Sigmoid colon (tissue), 4 donors: Measurements from ENCODE around the gene SFTPA1.

ENCODE experiments used
- EP300 ChIP-seq, 4 donors: sonication (generic); formaldehyde crosslinking; IDR thresholded peaks; one replicate each; pipeline ENCODE4 v1.6.1; 2017; ENCODE audit warnings: antibody characterized with exemption in 4 of 4
- POLR2A ChIP-seq, 2 donors: fragments of 450-650 bp; IDR thresholded peaks; one replicate each; pipeline ENCODE4 v1.6.1; 2016; ENCODE audit warnings: antibody characterized with exemption in 2 of 2, mild to moderate bottlenecking in 2 of 2, moderate library complexity in 2 of 2
- POLR2AphosphoS5 ChIP-seq, 4 donors: sonication (generic); formaldehyde crosslinking; IDR thresholded peaks; one replicate each; pipeline ENCODE4 v1.6.1; 2017; ENCODE audit warnings: antibody characterized with exemption in 4 of 4
- TF ChIP-seq, protein P1 (sequence below), 4 experiments: fragments of 450-650 bp in 3 of 4; fragments of 200-600 bp in 1 of 4; IDR thresholded peaks; one replicate each; pipeline ENCODE4 v1.5.1; 2016 to 2019; ENCODE audit warnings: antibody characterized with exemption in 4 of 4, mild to moderate bottlenecking in 3 of 4, moderate library complexity in 2 of 4

DNA sequence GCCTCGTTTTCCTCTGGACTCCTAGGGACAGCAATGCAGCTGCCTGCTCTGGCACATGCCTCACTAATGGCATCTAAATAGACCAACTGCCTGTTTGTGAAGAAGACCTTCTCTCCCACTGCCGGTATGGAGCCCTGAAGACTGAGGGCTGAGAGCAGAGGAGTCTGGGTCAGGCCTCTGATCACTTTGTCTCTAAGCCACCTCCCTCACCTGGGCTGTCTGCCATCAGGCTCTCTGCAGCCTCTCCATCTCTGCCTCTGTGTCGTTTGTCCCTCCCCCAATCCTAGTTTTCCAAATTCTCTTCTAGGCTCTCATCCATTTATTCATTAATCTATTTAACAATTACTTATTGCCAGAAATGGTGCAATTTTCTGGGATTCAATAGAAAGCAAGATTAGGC, 15.2 kb upstream of the SFTPA1 start:
- TF ChIP-seq EP300 (IDR thresholded peaks at IDR 0.05) (no peak), POLR2A (IDR thresholded peaks at IDR 0.05) (no peak), POLR2AphosphoS5 (IDR thresholded peaks at IDR 0.05) (no peak)
- TF ChIP-seq, protein P1, sequence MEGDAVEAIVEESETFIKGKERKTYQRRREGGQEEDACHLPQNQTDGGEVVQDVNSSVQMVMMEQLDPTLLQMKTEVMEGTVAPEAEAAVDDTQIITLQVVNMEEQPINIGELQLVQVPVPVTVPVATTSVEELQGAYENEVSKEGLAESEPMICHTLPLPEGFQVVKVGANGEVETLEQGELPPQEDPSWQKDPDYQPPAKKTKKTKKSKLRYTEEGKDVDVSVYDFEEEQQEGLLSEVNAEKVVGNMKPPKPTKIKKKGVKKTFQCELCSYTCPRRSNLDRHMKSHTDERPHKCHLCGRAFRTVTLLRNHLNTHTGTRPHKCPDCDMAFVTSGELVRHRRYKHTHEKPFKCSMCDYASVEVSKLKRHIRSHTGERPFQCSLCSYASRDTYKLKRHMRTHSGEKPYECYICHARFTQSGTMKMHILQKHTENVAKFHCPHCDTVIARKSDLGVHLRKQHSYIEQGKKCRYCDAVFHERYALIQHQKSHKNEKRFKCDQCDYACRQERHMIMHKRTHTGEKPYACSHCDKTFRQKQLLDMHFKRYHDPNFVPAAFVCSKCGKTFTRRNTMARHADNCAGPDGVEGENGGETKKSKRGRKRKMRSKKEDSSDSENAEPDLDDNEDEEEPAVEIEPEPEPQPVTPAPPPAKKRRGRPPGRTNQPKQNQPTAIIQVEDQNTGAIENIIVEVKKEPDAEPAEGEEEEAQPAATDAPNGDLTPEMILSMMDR (IDR thresholded peaks at IDR 0.05) = no peak
